RKO (cell line): ENCODE measurements around the gene PPP4R2.

Source experiments
- DNase-seq: peaks from one replicate; pipeline ENCODE4 v3.0.0-alpha.2; 2016; ENCODE audit warnings: low spot score

PPP4R2 gene

DNA sequence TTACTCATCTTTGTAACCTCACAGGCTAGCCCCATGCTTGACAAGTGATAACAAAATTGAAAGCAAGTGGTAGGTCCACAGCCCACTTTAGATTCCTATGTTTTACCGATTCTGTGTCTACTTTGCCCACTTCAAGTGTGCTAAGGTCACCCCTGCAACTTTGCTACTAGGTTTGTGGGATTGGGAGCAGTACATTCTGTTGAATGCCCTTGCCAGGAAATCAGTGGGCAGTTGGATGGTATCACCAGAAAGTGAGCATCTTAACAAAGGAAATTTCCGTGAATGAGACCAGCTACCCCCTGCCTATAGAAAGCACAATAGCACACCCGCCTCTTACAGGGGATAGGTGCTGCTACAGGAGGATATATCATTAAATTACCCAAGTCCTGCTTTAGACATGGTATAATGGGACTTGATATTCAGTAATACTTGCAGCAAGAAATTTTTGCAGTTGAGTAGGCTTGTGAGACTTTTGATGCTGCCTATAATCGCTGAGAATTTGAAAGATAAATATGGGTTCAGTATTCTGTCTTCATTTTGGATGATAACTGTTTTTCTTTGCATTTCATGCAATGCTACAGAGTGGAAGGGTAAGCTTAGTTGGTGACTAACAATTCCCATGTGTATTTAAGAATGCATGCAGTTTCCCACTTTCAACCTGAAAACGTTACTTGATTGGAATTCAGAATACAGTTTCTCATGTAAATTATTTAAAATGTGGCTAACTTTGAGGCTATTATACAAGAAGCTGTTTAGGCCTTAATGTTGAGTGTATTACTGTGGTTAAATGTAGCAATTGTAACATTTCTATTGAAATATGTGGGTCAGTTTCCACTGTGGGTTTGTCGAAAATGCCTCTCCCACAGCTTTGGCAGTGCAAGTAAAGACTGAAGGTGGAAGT lies 74.3 kb downstream of the PPP4R2 start:
- DNase-seq: no peak

GRCh38 chr3:73071952-73072351 lies 75.3 kb downstream of the PPP4R2 start:
- DNase-seq: no peak

DNA sequence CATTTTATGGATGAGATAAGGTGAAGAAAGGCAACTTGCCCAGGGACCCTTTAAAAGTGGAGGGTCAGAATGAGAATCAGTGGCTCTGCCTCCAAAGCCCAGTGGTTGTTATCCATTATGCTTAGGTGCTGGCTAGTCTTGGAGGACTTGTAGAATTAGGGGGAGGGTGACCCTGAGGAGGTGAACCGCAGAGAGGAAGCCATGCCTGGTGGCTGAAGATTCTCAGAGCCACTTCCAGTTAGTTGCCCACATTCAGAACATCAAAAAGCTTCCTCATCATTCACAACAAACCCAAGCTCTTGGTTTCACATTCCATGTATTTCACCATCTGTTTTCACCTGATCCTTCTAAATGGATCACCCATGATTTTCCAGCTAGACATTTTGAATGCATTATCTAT lies 76.0 kb downstream of the PPP4R2 start:
- DNase-seq: no peak

DNA sequence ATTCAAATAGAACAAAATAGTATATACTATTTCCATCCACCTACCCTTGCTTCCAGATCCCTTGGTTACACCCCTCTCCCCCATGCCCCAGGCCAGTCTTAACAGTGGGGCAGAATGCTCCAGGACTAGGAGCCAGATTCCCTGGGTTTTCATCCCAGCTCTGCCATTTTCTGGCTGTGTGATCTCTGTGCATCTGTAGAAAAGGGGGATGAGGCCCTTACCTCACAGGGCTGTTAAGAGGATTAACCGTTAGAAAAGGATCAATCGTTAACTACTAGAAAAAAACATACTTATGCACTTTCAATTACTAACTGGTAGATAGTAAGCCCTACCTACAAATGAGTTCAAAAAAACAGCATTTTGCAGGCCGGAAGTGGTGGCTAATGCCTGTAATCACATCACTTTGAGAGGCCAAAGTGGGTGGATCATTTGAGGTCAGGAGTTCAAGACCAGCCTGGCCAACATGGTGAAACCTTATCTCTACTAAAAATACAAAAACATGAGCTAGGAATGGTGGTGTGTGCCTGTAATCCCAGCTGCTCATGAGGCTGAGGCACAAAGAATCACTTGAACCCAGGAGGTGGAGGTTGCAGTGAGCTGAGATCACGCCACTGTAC lies 76.6 kb downstream of the PPP4R2 start:
- DNase-seq: no peak

- DNase-seq: no peak
These were observed 78.2 kb downstream of the PPP4R2 start for GRCh38 chr3:73074781-73075180.

DNA sequence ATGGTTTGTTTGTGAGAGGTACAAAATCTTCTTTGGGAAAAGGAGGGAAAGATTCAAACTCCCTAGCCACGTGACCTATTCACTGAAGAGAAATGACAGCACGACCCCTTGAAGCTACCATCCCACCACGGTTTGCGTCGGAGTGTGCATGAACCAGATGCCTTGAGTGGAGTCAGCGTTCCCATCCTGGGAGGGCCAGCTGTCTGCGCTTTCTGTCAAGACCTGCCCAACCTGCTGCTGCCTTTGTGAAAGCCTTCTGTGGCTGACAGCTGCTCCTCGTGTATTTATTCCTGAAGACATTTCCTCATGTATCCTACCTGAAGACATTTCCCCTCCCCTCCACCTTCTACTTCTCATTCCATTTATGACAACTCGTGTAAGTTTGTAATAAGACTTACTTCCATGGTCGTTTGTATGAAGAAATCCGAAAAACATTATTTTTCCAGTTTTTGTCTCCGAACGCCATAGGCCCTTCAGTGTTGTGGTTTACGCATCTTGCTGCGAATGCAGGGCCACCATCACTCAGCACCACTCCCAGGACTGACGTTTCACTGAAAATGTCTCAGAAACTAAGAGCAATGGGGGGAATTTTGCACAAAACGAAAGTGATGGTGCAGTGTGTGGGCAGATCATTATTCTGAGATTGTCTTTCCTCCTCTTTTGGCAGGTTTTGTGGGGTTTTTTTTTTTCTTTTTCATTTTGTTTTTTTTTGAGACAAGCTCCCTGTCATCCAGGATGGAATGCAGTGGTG lies 83.8 kb downstream of the PPP4R2 start:
- DNase-seq: no peak

- no peak for DNase-seq
These were observed 84.5 kb downstream of the PPP4R2 start for GRCh38 chr3:73081140-73081539.

GRCh38 chr3:73084170-73084569 lies 87.6 kb downstream of the PPP4R2 start:
- no peak for DNase-seq

DNA sequence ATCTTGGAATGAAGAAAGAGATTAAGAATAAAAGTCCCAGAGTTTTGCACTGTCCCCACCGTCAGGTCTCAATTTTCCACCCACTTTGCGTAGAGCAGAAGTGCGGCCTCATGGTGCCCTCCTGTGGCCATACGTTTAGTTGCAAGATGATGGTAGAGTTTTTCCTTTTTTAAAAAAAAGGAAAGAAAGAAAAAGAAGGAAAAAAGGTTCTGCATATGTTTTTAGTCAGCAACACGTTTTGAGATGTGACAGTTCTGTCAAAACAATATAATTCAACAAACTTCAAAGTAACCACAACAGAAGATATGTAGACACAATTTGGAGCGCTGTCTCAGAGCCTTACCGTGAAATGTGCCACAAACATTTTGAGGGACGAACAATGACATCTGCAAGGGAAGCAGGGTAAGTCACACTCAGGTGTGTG lies 89.5 kb downstream of the PPP4R2 start:
- DNase-seq: peak; percentile 59

- DNase-seq: peak; percentile 46
These were observed 97.5 kb downstream of the PPP4R2 start for GRCh38 chr3:73094129-73094528.

- no peak for DNase-seq
These were observed 98.3 kb downstream of the PPP4R2 start for GRCh38 chr3:73094951-73095350.

- no peak for DNase-seq
These were observed 99.6 kb downstream of the PPP4R2 start for GRCh38 chr3:73096169-73096568.

- DNase-seq: no peak
These were observed 101.4 kb downstream of the PPP4R2 start for GRCh38 chr3:73098026-73098425.

DNA sequence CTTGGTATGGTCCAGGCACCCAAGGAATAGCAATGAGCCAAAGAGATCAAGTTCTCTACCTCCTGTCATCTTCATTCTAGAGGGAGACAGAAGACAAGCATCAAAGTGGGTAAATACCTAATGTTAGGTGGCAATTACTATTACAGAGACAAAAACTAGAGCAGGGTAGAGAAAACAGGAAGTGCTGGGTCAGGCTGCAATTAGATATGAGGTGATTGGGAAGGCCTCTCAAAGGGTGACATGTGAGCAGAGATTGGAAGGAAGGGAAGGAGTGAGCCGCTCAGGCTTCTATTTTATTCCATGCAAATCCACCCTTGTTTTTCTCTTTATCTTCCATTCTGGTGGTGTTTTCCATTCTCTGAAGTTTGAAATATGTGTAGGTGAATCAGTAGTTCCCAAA lies 102.3 kb downstream of the PPP4R2 start:
- no peak for DNase-seq

GRCh38 chr3:73100741-73101559 lies 104.3 kb downstream of the PPP4R2 start:
- peak; percentile 60 for DNase-seq

GRCh38 chr3:73101881-73102280 lies 105.3 kb downstream of the PPP4R2 start:
- no peak for DNase-seq

DNA sequence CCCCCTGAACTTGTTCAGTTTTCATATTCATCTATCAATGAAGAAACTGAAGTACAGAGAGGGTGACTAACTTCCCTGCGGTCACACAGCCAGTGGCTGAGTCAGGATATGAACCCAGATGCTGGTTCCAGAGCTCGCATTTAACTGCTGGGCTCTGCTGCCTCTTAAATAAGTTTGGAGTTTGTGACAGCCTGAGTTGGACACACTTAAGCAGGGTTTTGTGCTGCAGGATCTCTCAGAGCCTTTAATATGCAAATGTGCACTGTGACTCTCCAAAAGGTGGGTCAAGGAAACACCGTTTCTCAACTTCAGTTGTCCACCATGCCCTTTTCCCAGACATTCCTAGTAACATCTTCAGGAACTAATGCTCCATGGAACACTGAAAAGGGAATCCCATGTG lies 110.6 kb downstream of the PPP4R2 start:
- DNase-seq: no peak

DNA sequence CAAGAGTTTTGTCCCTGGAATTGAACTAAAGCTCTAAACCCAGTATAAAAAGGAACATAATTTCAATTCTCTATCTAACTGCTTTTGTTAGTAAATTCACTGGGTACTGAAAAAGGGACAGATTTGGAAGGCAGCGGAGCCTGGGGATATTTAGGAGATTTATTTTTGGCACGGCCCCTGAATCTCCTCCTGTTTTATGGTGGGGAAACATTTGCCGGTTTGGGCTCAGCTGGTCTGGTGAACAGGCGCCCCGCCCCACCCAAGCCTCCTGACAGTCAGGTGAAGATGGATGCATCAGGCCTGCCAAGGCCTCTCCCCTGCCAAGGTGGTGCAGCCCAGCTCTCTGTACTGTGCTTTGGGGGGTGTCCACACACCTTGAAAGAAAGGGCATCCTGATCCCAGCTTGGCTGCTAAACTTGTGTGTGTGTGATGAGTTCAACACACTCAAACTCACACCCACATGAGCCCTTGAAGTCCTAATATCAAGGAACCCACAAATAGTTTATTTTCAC lies 111.1 kb downstream of the PPP4R2 start:
- DNase-seq: no peak

DNA sequence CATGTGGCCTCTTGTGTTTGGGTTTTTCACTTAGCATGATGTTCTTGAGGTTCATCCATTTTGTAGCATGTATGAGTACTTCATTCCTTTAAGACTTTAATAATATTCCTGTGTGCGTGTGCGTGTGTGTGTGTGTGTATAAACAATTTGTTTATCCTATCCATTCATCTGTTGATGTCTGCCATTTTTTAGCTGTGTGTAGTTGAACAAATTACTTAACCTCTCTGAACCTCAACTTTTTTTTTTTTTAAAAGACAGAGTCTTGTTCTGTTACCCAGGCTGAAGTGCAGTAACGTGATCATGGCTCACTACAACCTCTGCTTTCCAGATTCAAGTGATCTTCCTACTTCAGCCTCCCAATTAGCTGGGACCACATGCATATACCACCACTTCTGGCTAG lies 112.1 kb downstream of the PPP4R2 start:
- DNase-seq: no peak

DNA sequence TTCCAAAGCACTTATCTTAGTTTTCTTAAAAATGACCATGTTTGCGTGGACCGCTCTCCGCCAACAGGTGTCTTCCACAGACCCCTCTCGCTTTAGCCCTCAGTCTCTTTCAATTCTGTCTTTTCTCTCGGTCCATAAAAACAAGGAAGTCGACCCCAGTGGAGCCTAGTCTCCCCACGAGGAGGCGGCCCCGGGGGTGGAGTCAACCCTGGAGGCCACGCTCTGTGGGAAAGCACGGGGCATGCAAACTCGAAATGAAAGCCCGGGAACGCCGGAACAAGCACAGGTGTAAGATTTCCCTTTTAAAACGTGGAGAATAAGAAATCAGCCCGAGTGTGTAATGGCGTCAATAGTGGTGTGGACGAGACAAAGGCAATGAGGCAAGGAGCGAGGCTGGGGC lies 113.9 kb downstream of the PPP4R2 start:
- DNase-seq: no peak

DNA sequence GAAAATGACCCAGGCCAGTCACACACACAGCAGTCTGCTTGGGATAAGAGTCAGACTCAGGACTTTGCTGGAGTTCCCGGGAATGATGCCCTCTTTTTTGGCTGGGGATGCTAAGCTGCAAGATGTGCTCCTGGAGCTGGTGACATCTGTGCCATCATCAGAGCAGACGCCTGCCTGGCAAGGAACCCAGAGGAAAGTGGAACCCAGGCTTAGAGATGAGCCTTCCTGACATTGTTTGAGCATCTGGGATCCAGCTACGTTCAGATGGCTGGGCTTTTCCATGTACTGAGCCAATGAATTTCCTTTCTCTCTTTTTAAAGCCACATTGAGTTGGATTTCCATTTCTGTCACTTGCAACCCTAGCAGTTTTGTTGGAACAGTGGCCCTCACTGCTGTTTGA lies 118.1 kb downstream of the PPP4R2 start:
- no peak for DNase-seq

- DNase-seq: no peak
These were observed 119.2 kb downstream of the PPP4R2 start for GRCh38 chr3:73115806-73116205.
